Stimulated activated CD4-positive, alpha-beta T cell treated with anti-CD3 and anti-CD28 coated beads, Interleukin-4, amount 100 ng/mL, for 4 hours (primary cell): Measurements from ENCODE around the gene COMMD9.

Experiments used
- DNase-seq, 2 experiments: peaks; one replicate each; pipeline ENCODE4 v3.0.0-alpha.2; 2020

COMMD9 gene

GRCh38 chr11:36295926-36296325 lies 6.7 kb upstream of the COMMD9 start, which contains the start of gene PRR5L:
TSS of gene PRR5L (plus strand) at chr11:36296288. CDS start at chr11:36401122, 104,834 bp downstream.
- no peak for DNase-seq

- no peak for DNase-seq
Observed at GRCh38 chr11:36292311-36292722, 3.1 kb upstream of the COMMD9 start.

- no peak for DNase-seq
Observed at GRCh38 chr11:36288442-36289225, 590 bp downstream of the COMMD9 start.

GRCh38 chr11:36282926-36283325 lies 6.3 kb downstream of the COMMD9 start:
- DNase-seq: no peak

GRCh38 chr11:36281850-36282249 lies 7.4 kb downstream of the COMMD9 start:
- no peak for DNase-seq

- DNase-seq: no peak
Observed at GRCh38 chr11:36280531-36280930, 8.7 kb downstream of the COMMD9 start.

GRCh38 chr11:36278531-36279282 lies 10.5 kb downstream of the COMMD9 start:
- DNase-seq: no peak

GRCh38 chr11:36274414-36274813 lies 14.8 kb downstream of the COMMD9 start:
- no peak for DNase-seq

- no peak for DNase-seq
Observed at GRCh38 chr11:36273110-36273509, 16.1 kb downstream of the COMMD9 start.

- no peak for DNase-seq
Observed at GRCh38 chr11:36271794-36272407, 17.3 kb downstream of the COMMD9 start.

GRCh38 chr11:36270701-36271100 lies 18.5 kb downstream of the COMMD9 start:
- DNase-seq: no peak

- no peak for DNase-seq
Observed at GRCh38 chr11:36268337-36268985, 20.8 kb downstream of the COMMD9 start.

GRCh38 chr11:36266767-36267166 lies 22.5 kb downstream of the COMMD9 start:
- DNase-seq: no peak

GRCh38 chr11:36265793-36266628 lies 23.2 kb downstream of the COMMD9 start:
- peak; percentile 22 to 55 for DNase-seq

- DNase-seq: no peak
Observed at GRCh38 chr11:36264973-36265344, 24.3 kb downstream of the COMMD9 start.

- no peak for DNase-seq
Observed at GRCh38 chr11:36264011-36264972, 24.9 kb downstream of the COMMD9 start.

- no peak for DNase-seq
Observed at GRCh38 chr11:36261094-36261493, 28.1 kb downstream of the COMMD9 start.

- DNase-seq: no peak
Observed at GRCh38 chr11:36258730-36259360, 30.4 kb downstream of the COMMD9 start.

GRCh38 chr11:36257351-36257750 lies 31.9 kb downstream of the COMMD9 start:
- no peak for DNase-seq

- no peak for DNase-seq
Observed at GRCh38 chr11:36254713-36255112, 34.5 kb downstream of the COMMD9 start.

- no peak for DNase-seq
Observed at GRCh38 chr11:36253238-36253637, 36.0 kb downstream of the COMMD9 start.
